ENCODE results near the gene ARHGDIG. TPM values are rescaled to one million over a fixed set of nuclear protein-coding genes. Genes with fewer than 3 reads are reported as not detected.

The ARHGDIG gene
- total and polyA plus RNA-seq, 9 donors = 0.10 to 0.77 TPM; not detected in 7

- H3K4me3 ChIP-seq = no peak overlapping the region
- no peak for DNase-seq
- no peaks in the 10 kb centered on the region for H3K36me3 ChIP-seq
- H3K27ac ChIP-seq = no peak overlapping the region
- no peak for TF ChIP-seq EP300 (IDR thresholded peaks at IDR 0.05)
- TF ChIP-seq, protein P1, sequence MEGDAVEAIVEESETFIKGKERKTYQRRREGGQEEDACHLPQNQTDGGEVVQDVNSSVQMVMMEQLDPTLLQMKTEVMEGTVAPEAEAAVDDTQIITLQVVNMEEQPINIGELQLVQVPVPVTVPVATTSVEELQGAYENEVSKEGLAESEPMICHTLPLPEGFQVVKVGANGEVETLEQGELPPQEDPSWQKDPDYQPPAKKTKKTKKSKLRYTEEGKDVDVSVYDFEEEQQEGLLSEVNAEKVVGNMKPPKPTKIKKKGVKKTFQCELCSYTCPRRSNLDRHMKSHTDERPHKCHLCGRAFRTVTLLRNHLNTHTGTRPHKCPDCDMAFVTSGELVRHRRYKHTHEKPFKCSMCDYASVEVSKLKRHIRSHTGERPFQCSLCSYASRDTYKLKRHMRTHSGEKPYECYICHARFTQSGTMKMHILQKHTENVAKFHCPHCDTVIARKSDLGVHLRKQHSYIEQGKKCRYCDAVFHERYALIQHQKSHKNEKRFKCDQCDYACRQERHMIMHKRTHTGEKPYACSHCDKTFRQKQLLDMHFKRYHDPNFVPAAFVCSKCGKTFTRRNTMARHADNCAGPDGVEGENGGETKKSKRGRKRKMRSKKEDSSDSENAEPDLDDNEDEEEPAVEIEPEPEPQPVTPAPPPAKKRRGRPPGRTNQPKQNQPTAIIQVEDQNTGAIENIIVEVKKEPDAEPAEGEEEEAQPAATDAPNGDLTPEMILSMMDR (IDR thresholded peaks at IDR 0.05) = no peak
- TF ChIP-seq POLR2A (IDR thresholded peaks at IDR 0.05) = no peak
- H3K27me3 ChIP-seq = no peaks in the 10 kb centered on the region
- intact Hi-C loops (cut with DNase I) = no loop called here
- no peaks in the 10 kb centered on the region for H3K9me3 ChIP-seq
- H3K4me1 ChIP-seq (ENCODE audit: insufficient read depth) = no peaks in the 10 kb centered on the region
- 90 to 91% (median 90%) methylated on average over 44 to 48 of the region's 48 CpGs for WGBS, 3 donors
Observed at GRCh38 chr16:285146-286055, 5.0 kb downstream of the ARHGDIG start.

GRCh38 chr16:286491-287297 is 6.3 kb downstream of the ARHGDIG start:
- Histone ChIP-seq H3K9me3 (no peaks in the 10 kb centered on the region), H3K36me3 (no peaks in the 10 kb centered on the region), H3K27ac (no peak overlapping the region), H3K4me3 (no peak overlapping the region), H3K4me1 (ENCODE audit: insufficient read depth) (no peaks in the 10 kb centered on the region), H3K27me3 (no peaks in the 10 kb centered on the region)
- WGBS, 3 donors = 91 to 93% (median 92%) methylated on average over 22 of the region's 22 CpGs
- no peak for DNase-seq
- no peak for TF ChIP-seq POLR2A (IDR thresholded peaks at IDR 0.05)
- intact Hi-C loops (cut with DNase I) = no loop called here

DNA sequence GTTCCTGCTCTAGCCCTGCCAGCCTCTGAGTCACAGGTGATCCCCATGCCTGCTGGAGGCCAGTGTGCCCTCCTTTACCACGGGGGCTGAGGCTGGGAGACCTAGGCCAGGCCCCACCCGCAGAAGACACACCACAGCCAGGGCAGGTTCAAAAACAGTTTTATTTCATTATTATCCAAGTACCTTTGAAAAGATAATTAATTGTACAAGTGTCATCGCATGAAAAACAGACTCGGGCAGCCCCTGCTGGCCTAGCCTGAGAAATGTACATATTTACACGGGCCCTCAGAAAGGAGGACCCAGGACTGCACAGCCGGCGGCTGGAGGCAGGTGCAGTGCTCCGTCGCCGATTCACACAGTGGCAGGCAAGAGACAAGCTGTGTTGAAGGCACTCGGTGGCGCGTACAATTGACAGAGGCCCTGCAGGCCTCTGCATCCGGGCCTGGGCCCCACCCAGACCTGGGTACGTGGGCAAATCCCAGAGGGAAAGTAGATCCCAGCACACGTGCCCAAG is 7.0 kb downstream of the ARHGDIG start:
- 81 to 85% (median 81%) methylated on average over 16 of the region's 16 CpGs for WGBS, 3 donors
- no peaks in the 10 kb centered on the region for H3K27me3 ChIP-seq
- intact Hi-C loops (cut with DNase I) = no loop called here
- H3K4me3 ChIP-seq = no peak overlapping the region
- no peaks in the 10 kb centered on the region for H3K9me3 ChIP-seq
- no peak overlapping the region for H3K27ac ChIP-seq
- no peaks in the 10 kb centered on the region for H3K4me1 ChIP-seq (ENCODE audit: insufficient read depth)
- DNase-seq = no peak
- H3K36me3 ChIP-seq = no peaks in the 10 kb centered on the region
- TF ChIP-seq EP300 (IDR thresholded peaks at IDR 0.05) = no peak
- TF ChIP-seq, protein P1 (IDR thresholded peaks at IDR 0.05) = no peak
- no peak for TF ChIP-seq POLR2A (IDR thresholded peaks at IDR 0.05)

DNA sequence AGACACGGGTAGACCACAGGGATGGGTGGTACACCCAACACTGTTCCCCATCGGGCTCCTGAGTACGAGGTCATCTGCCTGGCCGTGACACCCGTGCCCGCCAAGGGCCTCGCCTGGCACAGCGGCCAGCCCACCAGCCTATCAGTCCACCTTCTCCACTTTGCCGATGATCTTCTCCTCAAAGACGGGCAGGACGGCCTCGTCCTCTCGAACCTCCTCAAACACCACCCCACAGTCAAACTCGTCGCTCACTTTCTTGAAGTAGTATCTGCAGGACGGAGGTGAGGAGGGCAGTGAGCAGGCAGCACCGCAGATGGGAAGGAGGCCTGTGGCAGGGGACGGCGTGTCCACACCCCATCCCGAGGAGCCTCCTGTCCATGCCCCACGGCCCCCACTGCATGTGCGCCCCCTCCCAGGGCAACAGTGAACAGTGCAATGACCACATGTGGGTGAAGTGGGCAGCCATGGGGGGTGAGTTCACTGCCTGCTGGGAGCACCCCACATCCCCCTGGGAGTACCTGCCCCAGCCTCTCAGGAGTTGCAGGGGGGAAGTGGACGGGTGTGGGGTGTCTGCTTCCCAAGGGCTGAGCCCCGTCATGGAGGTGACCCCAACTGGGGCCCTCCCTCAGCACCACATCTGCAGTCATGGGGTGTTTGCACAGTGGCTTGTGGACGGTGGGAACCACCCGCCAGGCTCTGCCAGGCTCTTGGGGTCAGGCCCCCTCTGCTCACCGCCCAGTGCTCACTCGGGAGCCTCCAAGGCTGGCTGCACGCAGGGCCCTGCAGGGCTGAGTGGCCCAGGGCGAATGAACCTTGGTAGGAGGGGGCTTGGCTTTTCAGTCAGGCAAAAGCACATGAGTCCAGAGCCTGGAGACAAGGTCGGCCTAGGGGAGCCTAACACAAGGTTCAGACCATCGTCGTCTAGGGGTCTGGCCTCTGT is 7.9 kb downstream of the ARHGDIG start:
- 89 to 91% (median 90%) methylated on average over 33 of the region's 33 CpGs for WGBS, 3 donors
- H3K27me3 ChIP-seq = no peaks in the 10 kb centered on the region
- intact Hi-C loops (cut with DNase I) = no loop called here
- H3K36me3 ChIP-seq = no peaks in the 10 kb centered on the region
- DNase-seq = no peak
- TF ChIP-seq EP300 (IDR thresholded peaks at IDR 0.05) (no peak), POLR2A (IDR thresholded peaks at IDR 0.05) (no peak)
- TF ChIP-seq, protein P1 (IDR thresholded peaks at IDR 0.05) = no peak
- H3K4me3 ChIP-seq = no peak overlapping the region
- H3K4me1 ChIP-seq (ENCODE audit: insufficient read depth) = no peaks in the 10 kb centered on the region
- no peak overlapping the region for H3K27ac ChIP-seq
- H3K9me3 ChIP-seq = no peaks in the 10 kb centered on the region
